Measurements from ENCODE around the gene OGFOD2. TPM values are rescaled to one million over a fixed set of nuclear protein-coding genes. Genes with fewer than 3 reads are reported as not detected.
"Not testable (repeated sequence)": the region's sequence is repeated elsewhere in the genome, so short reads cannot be mapped to it uniquely, and the experiment has no call there.

Gene OGFOD2
- total RNA-seq, 1 donor from 2014 or later: 24.5 TPM

GRCh38 chr12:123005081-123005626 lies 30.1 kb downstream of the OGFOD2 start:
- no peak for DNase-seq (ENCODE audit: low spot score)

DNA sequence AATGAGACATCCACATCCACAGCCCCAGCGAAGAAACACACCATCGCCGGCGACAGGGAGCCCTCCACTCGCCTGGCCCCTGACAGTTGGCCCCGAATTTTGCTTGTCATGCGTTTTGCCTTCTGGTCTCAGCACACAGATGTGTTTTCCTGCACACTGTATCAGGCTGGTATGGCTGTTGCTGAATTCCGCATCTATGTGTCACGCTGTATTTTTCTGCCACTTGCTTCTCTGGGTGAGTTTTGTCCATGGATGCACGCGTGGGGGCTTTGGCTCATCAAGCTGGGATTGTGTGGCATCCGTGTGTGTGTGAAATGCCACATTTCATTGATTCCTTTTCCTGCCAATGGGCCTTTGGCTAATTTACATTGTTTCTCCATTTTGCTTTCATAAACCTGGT lies 31.9 kb downstream of the OGFOD2 start:
- no peak for DNase-seq (ENCODE audit: low spot score)

DNA sequence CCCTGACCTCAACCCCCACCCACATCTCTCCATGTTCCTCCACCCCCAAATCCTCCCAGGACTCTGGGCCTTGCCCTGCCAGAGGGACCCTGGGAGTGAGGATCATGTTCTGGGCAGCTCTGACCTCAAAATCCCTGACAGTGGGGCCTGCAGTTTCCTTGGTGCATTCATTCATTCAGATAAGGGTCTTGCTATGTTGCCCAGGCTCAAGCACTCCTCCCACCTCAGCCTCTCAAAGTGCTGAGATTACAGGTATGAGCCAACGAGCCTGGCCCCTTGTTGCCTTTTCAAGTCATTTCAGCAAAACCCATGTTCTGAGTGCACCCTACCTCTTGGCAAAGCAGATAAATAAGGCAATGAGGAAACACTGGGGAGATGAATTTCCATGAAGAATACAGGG lies 35.1 kb downstream of the OGFOD2 start:
- no peak for DNase-seq (ENCODE audit: low spot score)

DNA sequence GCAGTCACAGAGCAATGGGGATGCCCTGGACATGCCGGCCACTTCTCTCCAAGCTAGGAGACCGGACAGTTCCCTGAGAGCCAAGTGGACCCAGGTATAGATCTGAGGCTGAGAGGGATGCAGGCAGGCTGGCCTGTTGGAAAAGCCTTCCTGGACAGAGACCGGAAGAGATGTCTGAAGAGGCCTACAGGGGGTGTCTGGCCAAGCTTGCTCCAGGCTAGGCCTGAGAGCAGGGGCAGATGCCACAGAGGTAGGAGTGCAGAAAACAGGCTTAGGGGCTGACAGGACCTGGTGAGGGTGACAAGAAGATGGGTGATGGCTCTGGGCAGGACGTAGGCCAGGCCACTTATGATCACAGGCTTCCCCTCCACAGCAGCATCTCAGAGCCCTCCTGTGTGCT lies 35.6 kb downstream of the OGFOD2 start:
- no peak for DNase-seq (ENCODE audit: low spot score)

GRCh38 chr12:123011701-123012100 lies 36.7 kb downstream of the OGFOD2 start:
- DNase-seq (ENCODE audit: low spot score): no peak

GRCh38 chr12:123013185-123014095 lies 38.4 kb downstream of the OGFOD2 start:
- no peak for DNase-seq (ENCODE audit: low spot score)

DNA sequence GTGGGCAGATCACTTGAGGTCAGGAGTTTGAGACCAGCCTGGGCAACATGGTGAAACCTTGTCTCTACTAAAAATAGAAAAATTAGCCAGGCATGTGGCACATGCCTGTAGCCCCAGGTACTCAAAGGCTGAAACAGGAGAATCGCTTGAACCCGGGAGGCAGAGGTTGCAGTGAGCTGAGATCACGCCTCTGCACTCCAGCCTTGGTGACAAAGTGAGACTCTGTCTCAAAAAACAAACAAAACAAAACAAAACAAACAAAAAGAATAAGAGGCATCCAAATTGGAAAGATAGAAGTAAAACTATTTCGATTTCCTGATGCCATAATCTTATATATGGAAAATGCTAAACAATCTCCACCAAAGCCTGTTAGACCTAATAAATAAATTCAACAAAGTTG lies 39.4 kb downstream of the OGFOD2 start:
- not testable (repeated sequence) for DNase-seq (ENCODE audit: low spot score)

- no peak for DNase-seq (ENCODE audit: low spot score)
These were observed 42.7 kb downstream of the OGFOD2 start for GRCh38 chr12:123017753-123018152.

GRCh38 chr12:123019841-123020138 lies 44.7 kb downstream of the OGFOD2 start:
- DNase-seq (ENCODE audit: low spot score): no peak

DNA sequence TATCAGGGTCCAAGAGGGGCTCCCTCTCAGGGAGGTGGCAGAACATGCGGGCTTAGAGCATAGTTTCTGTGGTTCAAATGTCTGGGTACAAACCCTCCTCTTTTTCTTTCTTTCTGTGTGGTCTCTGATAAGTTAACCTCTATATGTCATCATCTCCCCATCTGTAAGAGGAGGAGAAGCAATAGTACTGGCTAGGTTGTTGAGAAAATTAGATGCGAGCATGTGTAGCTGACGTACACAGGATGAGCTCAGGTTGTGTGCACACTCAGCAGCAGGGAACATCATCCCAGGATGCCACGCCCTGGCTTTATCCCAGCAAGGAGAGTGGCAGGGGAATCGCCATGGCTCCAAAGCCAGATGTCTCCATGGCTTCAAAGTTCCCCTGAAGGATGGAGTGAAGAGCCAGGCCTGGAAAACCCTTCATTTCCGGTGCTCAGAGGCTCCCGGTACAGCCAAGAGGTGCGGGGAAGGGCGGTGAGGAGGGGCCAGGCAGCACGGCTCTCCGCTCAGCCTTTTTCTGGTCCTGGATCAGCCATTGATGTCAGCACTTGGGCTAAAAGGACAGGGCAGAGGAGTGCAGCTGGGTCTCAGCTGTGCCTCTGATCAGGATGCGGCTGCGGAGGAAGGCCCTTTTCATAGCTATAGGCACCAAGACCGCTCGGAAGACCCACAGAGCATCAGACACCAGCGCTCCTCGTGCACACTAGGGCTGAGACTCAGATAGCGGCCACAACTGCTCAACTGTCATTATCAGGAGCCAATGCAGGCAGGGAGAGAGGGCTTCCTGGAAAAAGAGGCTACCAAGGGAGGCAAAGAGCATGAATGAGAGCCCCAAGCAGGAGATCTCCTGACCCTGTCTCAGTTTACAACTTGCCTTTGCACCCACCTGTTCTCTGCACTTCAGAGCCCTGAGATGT lies 46.9 kb downstream of the OGFOD2 start:
- DNase-seq (ENCODE audit: low spot score): no peak

- DNase-seq (ENCODE audit: low spot score): no peak
These were observed 47.8 kb downstream of the OGFOD2 start for GRCh38 chr12:123022846-123023245.

DNA sequence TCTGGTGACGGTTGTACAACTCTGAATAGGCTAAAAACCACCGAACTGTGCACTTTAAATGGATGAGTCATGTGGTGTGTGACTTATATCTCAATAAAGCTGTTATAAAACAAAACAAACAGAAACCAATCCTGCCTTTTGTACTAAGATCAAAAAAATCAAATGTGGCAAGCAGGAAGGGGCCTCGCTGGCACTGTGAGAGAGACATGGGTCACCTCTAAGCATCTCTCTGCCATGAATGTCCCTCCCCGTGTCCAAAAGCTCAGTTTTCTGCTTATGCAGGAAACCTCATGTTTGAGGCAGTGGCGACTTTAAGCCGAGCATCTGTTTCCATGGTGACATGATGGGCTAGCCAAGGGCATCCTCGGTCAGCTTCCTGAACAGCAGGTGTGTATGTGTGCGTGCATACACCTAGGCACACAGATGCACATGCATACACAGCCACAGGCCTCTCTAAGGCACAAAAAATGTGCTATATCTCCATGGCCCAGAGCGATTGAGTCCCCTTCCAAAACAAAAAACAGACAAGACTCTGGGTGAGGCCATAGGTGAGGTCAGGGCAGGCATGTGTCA lies 49.9 kb downstream of the OGFOD2 start:
- DNase-seq (ENCODE audit: low spot score): no peak

GRCh38 chr12:123026094-123026853 lies 51.2 kb downstream of the OGFOD2 start:
- no peak for DNase-seq (ENCODE audit: low spot score)

DNA sequence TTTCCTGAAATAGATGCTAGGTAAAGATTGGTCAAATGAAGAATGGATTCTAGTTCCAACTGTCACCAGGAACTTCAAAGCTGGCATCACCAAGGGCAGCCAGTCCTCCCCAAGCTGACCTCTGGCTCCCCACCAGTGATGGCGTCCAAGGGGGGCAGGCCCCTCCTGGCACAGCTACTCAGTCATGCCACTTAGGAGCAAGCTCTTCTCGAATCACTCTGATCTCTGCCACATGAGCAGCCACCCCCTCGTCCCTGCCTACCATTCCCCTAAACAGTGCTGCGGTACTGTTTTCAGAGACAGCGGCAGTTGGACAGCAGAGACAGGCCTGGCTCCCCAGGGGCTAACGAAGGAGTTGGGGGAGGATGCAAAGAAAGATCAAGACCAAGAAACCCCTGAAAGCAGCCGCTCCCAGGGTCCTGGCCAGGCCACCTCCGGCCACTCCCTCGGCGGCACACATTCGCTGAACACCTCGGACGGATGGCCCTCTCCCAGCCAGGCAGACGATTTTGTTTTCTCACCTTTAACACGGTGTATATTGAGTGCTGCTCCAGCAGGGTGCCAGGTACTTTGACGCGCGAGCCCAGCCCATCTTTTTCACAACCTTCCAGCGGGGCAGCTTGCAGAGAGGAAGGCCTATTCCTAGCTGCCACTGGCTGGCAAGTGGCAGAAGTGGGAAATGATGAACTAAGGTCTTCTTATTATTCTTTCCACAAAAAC lies 52.8 kb downstream of the OGFOD2 start:
- DNase-seq (ENCODE audit: low spot score): no peak

- DNase-seq (ENCODE audit: low spot score): no peak
These were observed 53.4 kb downstream of the OGFOD2 start for GRCh38 chr12:123028475-123028874.

GRCh38 chr12:123029550-123029949 lies 54.5 kb downstream of the OGFOD2 start:
- DNase-seq (ENCODE audit: low spot score): no peak

Measured in ureter (tissue), 1 donor.